GM12873 (cell line): Measurements from ENCODE around the gene FARSA.

Experiments used
- CTCF ChIP-seq: IDR thresholded peaks from 2 replicates; pipeline ENCODE4 v1.5.1; 2012; ENCODE audit warnings: low read depth, mild to moderate bottlenecking, moderate library complexity, low read length, control low read depth; ENCODE audit not compliant: insufficient read depth; ENCODE audit errors: missing control alignments

The FARSA gene

GRCh38 chr19:12885749-12886650 is 47.5 kb downstream of the FARSA start:
- TF ChIP-seq CTCF: no peak

GRCh38 chr19:12884926-12885748 is 48.4 kb downstream of the FARSA start:
- TF ChIP-seq CTCF: peak; percentile 71

DNA sequence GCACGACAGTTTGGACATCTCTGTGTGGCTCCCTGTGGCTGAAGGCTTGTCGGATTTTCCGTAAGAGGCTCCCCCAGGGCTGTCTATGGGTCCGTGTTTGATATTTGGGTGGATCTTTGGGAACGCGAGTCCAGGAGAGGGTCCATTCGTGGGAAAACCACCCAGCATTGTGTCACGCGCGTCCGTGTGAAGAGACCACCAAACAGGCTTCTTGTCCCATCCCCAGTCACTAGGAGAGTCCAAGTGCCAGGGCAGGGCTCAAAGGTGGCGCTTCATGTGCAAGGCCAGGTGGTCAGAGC is 48.9 kb downstream of the FARSA start:
- no peak for TF ChIP-seq CTCF

- TF ChIP-seq CTCF: no peak
Observed at GRCh38 chr19:12884202-12884601, 49.3 kb downstream of the FARSA start.

DNA sequence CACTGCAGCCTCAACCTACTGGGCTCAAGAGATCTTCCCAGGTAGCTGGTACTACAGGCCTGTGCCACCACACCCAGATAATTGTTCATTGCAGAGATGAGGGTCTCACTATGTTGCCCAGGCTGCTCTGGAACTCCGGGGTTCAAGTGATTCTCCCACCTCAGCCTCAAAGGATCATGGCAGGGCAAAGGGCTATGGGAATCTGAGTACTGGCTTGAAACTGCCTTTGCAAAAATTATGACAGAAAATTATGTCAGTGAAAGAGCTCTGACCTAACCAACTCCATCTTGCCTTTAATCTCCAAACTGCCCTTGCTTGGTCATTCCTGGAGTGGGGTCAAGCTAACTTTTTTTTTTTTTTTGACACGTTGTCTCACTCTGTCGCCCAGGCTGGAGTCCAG is 50.9 kb downstream of the FARSA start:
- TF ChIP-seq CTCF: no peak

DNA sequence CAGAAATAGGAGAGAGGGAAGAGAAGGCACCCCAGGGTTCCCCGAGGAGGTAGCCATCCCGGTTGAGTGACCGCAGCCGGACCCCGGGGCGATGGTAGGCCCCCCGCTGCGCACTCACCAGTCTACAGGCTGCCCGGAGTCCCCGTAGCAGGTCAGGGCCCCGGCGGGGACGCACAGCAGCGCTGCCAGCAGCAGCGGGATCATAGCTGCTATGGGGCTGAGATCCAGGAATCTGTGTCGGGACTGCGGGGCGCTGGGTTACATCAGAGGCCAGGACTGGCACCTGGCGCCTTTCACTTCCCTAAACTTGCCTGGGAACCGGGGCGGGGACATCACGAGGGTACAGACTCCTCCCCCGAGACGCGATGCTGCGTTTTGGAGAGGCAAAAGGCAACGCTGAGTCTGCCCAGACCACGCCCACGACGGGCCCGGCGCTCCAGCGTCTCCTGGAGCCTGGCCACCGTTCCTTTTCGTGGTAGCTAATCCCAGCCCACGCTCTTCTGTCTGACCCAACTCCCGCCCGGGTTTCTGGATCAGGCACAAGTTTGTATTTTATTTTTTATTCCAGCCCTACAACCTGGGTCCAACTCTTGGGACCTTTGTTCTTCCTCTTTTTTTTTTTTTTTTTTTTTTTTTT is 52.2 kb downstream of the FARSA start, which contains the start of gene DNASE2:
DNASE2 (minus strand) TSS at position 278 of the 637 bp plus-strand sequence; CDS start at position 204, 74 bp downstream.
- TF ChIP-seq CTCF: no peak
